ENCODE data around the gene MLIP.

The MLIP gene

DNA sequence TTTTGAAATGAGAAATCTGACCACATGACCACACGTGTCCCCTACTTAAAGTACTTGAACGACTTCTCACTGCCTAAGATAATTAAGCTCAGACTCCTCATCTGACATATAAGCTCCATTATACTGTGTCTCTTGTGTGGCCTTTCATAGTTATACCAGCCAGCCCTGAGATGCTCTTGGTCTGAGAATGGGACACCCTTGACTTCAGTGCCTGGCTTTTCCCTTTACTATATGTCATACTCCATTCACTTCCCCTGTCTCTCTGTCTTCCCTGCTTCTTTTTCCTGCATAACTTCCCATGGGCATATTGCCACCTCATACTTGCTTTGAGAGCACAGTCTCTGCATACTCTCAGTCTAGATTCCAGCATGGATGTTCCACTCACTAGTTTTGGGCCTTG is 143.6 kb downstream of the MLIP start:
- TF ChIP-seq, protein P1, sequence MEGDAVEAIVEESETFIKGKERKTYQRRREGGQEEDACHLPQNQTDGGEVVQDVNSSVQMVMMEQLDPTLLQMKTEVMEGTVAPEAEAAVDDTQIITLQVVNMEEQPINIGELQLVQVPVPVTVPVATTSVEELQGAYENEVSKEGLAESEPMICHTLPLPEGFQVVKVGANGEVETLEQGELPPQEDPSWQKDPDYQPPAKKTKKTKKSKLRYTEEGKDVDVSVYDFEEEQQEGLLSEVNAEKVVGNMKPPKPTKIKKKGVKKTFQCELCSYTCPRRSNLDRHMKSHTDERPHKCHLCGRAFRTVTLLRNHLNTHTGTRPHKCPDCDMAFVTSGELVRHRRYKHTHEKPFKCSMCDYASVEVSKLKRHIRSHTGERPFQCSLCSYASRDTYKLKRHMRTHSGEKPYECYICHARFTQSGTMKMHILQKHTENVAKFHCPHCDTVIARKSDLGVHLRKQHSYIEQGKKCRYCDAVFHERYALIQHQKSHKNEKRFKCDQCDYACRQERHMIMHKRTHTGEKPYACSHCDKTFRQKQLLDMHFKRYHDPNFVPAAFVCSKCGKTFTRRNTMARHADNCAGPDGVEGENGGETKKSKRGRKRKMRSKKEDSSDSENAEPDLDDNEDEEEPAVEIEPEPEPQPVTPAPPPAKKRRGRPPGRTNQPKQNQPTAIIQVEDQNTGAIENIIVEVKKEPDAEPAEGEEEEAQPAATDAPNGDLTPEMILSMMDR (IDR thresholded peaks at IDR 0.05; ENCODE audit: extremely low read depth, insufficient read depth, missing control alignments): no peak
- in situ Hi-C loops (cut with MboI; ENCODE audit: low pct_unique_long_range_greater_than_20kb, low sequenced_read_pairs, unreplicated experiment): no loop called here
- no peak for DNase-seq (ENCODE audit: low spot score)

DNA sequence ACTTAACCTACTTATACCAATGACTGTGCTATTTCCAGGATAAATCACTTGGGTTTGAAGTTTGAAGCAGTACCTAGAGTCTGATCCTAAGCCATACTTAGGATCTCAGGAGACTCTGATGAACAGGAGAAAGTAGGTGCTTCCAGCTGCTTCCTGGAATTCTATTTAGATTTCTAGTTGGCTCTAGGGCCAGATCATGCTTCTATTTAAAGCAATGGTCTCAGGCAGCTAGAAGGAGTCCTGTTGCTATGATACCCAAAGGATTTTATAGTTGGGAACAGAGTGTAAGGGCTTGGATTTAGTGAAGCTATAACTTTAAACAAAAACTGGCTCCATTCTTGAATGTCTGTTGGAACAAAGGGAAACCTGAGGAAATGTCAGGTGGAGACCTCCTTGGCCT is 144.6 kb downstream of the MLIP start:
- TF ChIP-seq, protein P1 (IDR thresholded peaks at IDR 0.05; ENCODE audit: extremely low read depth, insufficient read depth, missing control alignments): no peak
- DNase-seq (ENCODE audit: low spot score): no peak
- in situ Hi-C loops (cut with MboI; ENCODE audit: low pct_unique_long_range_greater_than_20kb, low sequenced_read_pairs, unreplicated experiment): no loop called here

DNA sequence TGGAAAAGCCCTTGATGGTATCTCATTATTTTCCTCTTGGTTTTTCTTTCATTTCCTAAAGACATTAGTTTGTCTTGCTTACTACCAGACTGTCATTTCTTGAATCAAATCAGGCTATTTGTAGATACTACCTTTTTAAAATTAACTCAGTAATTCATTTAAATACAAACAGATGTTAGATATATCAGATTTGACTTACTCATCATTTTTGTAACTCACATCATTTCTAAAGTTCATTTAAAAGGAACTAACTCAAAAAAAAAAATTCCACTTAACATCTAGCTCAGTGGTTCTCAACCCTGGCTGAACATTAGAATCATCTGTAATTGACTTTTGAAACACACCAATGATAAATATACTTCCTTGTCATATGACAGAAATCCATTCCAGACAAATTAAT is 148.8 kb downstream of the MLIP start:
- no peak for DNase-seq (ENCODE audit: low spot score)
- in situ Hi-C loops (cut with MboI; ENCODE audit: low pct_unique_long_range_greater_than_20kb, low sequenced_read_pairs, unreplicated experiment): no loop called here
- TF ChIP-seq, protein P1 (IDR thresholded peaks at IDR 0.05; ENCODE audit: extremely low read depth, insufficient read depth, missing control alignments): no peak

DNA sequence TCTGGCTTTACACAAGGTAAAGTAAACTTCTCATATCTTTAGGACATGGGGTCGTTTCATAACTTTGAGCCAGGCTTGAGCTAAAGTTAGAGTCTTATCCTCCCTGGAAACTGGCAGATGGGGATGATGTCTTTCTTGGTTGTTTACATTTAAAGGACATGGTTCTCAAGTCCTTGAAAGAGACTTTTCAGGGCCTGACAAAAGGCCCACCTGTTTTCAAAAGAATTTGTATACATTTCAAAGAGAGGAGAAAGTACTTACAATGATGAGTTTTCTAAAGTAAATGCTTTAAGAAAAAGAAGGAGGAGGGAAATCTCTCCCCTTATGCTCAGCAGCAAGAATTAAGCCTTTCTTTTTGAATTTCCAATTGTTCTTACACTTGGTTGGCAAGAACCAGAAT is 151.3 kb downstream of the MLIP start:
- no peak for DNase-seq (ENCODE audit: low spot score)
- TF ChIP-seq, protein P1 (IDR thresholded peaks at IDR 0.05; ENCODE audit: extremely low read depth, insufficient read depth, missing control alignments): no peak
- in situ Hi-C loops (cut with MboI; ENCODE audit: low pct_unique_long_range_greater_than_20kb, low sequenced_read_pairs, unreplicated experiment): no loop called here

DNA sequence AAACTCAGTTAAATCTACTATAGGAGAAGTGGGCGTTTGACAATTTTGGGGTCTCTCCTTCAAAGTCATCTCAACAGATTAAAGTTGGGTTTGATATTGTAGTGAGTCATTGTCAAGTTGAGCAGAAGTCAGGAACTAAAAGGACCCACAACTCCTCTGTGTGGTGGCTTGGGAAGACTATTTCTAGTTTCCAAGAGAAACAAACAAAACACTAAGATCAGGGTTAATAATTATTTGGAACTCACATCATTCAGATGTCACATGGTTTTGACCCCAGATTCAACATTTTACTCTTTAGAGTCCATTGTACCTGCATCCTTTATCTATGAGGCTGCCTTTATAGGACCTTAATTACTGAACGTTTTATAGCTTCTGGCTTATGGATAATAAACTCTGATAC is 151.7 kb downstream of the MLIP start:
- DNase-seq (ENCODE audit: low spot score): no peak
- in situ Hi-C loops (cut with MboI; ENCODE audit: low pct_unique_long_range_greater_than_20kb, low sequenced_read_pairs, unreplicated experiment): no loop called here
- TF ChIP-seq, protein P1 (IDR thresholded peaks at IDR 0.05; ENCODE audit: extremely low read depth, insufficient read depth, missing control alignments): no peak

DNA sequence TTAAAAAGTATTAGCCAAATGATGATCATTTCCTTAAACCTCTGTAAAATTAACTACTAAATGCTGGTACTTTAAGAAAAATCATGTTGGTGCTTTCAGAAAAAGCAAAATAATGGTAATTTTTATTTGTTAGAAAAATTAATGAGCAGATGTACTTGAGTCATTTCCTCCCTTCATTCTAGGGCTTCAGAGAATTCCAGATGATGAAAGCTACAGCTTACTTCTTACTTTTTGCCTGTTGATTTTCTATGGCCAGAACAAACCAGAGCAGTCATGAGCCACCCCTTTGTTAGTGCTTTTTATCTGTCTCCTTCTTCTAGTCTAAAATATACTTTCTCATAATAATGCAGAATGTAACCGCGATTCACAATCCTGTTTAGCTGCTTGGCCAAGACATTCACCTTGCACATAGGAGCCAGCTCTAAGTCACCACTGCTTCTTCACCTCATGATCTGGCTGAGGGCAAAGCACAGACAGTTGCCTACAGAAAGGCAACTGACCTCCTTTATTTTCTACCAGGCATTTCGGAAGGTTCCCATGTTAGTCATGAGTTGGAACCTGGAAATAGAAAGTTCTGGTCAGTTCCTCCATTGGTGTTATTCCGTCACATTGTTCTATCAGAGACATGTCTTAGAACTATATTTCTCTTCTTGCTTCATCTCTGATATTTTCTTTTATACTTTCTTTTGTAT is 153.5 kb downstream of the MLIP start:
- TF ChIP-seq, protein P1 (IDR thresholded peaks at IDR 0.05; ENCODE audit: extremely low read depth, insufficient read depth, missing control alignments): no peak
- in situ Hi-C loops (cut with MboI; ENCODE audit: low pct_unique_long_range_greater_than_20kb, low sequenced_read_pairs, unreplicated experiment): no loop called here
- DNase-seq (ENCODE audit: low spot score): no peak

All from GM13977 (cell line).